NCI-H345 treated with DMSO at 0.1 percent for 48 hours (cell line): Measurements from ENCODE around the gene TMEM178B.
"Not testable (repeated sequence)": the region's sequence is repeated elsewhere in the genome, so short reads cannot be mapped to it uniquely, and the experiment has no call there.

Source experiments
- DNase-seq: peaks from one replicate; lab custom pipeline; 2025; ENCODE audit not compliant: unreplicated experiment; lab: John Stamatoyannopoulos, UW

The TMEM178B gene

DNA sequence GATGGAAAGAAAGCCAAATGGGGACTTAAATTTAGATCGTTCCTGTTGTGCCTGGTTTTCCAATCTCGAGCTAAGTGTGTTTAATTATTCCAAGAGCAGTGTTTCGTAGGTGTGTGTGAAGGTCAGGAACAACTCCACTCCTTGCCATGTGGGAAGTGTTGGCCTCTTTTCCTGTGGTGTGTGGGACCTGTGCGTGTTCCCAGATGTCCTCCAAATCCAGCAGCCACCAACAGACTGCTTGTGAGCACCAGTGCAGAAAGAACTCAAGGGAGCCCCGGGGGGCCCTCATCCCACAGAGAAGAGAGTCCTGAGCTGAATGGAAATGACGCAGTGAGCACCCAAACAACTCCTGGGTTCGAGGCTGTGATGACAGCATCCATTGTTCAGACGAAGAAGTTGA lies 227.7 kb downstream of the TMEM178B start:
- DNase-seq, result no peak

- DNase-seq, result no peak
Measured at GRCh38 chr7:141302617-141303016, 228.8 kb downstream of the TMEM178B start.

DNA sequence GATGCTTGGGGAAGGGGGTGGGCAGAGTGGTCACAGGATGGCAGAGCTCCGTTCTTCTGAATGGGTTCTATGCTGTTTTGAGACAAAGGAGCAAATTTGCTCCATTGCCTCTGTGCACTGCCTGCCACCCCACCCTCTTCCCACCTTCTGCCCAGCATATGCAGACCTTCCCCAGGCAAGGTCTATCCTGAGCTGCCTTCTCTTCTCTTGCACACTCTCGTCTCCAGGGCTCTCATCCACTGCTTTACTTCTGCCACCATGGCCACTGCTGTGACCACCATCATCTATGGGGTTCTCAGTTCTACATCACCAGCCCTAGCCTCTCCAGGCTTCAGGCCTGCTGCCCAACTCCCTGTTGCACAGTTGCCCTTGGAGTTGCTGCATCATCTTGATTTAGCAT lies 230.4 kb downstream of the TMEM178B start:
- peak; percentile 78 for DNase-seq

- no peak for DNase-seq
Measured at GRCh38 chr7:141306081-141306480, 232.2 kb downstream of the TMEM178B start.

GRCh38 chr7:141312395-141312794 lies 238.5 kb downstream of the TMEM178B start:
- no peak for DNase-seq

DNA sequence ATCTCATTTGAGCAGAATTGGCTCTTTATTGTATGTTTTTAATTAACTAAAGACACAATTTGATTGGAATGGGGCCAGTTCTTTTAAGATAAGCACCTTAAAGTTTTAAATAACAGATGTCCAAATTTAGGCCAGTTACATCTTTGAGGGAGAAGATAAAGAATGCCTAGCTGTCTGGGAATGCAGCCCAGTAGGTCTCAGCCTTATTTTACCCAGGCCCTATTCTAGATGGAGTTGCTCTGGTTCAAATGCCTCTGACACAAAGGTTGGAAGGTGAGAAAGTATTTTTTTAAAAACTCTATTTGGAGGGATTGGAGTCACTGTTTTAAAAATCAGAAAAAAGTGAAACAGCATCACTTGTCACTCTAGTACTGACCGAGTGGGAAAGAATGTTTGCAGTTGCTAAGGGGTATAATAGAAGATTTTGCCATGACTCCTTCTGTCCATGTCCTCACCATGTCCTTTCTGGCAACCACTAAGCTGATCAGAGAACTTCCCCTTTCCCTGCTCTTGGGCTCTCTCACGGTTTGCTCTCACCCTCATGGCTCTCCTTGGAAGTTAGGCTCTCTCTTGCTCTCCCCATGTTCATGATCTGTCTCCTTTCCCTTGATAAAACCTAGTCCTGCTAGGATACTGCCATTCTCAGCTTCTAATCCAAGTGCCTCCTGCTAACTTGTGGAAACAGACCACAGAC lies 239.1 kb downstream of the TMEM178B start:
- no peak for DNase-seq

DNA sequence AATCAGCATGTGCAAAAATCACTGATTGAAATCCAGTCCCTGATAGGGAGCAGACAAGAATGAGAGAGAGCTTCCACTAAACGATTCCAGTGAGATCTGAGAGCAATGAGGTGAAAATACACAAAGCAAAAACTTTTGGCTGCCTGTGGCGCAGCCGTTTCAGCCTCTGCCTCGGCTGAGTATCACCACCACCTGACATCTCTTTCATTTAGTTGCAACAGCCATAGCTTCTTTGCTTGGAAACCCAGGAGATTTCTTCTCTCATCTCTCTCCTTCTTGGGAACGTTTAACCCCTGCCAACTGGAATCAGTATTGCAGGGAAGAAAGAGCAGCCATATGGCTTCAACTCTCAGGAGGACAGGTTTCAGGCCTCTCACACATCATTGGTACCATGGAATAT lies 240.0 kb downstream of the TMEM178B start:
- no peak for DNase-seq

- no peak for DNase-seq
Measured at GRCh38 chr7:141317033-141317585, 243.2 kb downstream of the TMEM178B start.

- DNase-seq, result no peak
Measured at GRCh38 chr7:141320287-141320686, 246.4 kb downstream of the TMEM178B start.

- no peak for DNase-seq
Measured at GRCh38 chr7:141322383-141322782, 248.5 kb downstream of the TMEM178B start.

GRCh38 chr7:141323826-141324225 lies 250.0 kb downstream of the TMEM178B start:
- no peak for DNase-seq

DNA sequence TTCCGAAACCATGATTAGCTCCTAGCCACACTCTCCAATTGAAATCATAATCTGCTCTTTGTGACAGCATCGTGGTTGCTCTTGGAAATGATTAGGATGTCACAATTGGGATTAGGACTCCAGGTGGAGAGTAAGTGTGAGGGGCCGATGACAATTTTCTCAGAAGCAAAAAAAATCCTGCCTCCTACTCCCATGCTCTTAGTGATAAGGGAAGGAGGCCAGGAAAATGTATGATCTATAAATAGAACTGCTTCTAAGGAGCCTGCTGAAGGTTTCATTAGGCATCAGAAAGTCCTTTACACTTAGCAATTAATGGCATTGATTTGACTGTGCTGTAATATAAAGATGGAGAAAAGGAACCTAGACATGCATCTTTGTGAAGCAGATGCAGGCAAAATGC lies 251.0 kb downstream of the TMEM178B start:
- DNase-seq, result no peak

- DNase-seq, result no peak
Measured at GRCh38 chr7:141325275-141325674, 251.4 kb downstream of the TMEM178B start.

- no peak for DNase-seq
Measured at GRCh38 chr7:141328290-141328689, 254.4 kb downstream of the TMEM178B start.

GRCh38 chr7:141330285-141330684 lies 256.4 kb downstream of the TMEM178B start:
- DNase-seq, result not testable (repeated sequence)

DNA sequence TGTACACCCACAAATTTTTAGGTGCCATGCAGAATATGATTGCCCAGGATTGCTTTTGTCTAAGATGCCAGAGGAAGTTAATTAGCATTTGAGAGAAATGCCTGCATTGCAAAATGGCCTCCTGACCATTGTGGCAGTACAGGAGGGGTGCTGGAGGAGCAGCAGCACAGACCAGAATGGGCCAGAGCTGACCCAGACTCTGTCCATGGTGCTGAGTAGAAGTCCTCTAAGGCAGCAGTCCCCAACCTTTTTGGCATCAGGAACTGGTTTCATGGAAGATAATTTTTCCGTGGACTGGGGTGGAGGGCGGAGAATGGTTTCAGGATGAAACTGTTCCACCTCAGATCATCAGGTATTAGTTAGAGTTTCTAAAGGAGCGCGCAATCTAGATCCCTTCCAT lies 259.6 kb downstream of the TMEM178B start:
- no peak for DNase-seq

- no peak for DNase-seq
Measured at GRCh38 chr7:141335164-141335563, 261.3 kb downstream of the TMEM178B start.

GRCh38 chr7:141339603-141340002 lies 265.7 kb downstream of the TMEM178B start:
- no peak for DNase-seq

GRCh38 chr7:141340991-141341390 lies 267.1 kb downstream of the TMEM178B start:
- DNase-seq, result no peak

- no peak for DNase-seq
Measured at GRCh38 chr7:141342621-141343408, 269.0 kb downstream of the TMEM178B start.

DNA sequence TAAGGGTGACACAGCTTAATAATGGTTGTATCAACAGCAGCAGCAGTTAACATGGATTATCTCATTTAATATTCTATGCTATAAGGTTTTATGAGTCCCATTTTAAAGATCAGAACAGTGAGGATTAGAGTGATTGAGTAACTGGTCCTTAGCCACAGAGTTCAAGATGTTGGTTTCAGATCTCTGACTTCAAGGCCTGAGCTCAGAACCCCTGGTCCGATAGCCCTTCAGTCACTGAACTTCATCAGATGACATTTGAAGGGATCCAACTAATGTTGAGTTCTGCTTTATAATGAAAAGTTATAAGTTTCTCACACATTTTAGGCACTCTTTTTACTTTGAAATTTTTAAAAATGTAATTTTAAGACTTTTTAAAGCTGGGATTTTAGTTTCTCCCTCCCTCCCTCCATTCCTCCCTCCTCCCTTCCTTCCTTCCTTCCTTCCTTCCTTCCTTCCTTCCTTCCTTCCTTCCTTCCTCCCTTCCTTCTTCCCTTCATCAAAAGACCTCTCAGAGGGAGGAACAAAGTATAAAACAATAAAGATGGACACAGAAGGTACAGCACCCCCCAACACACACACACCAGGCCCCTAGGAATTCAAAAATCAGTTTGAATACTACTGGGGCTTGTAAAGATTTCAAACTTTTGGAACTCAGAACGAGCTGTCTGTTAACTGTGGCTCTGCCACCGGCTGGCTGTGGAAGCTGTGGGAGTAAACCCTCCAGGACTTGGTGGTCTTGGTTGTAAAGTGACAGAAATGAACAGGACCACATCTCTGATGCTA lies 270.5 kb downstream of the TMEM178B start:
- DNase-seq, result no peak
